HEK293 (cell line): ENCODE data around the gene ARSJ.
"Not testable (repeated sequence)": the region's sequence is repeated elsewhere in the genome, so short reads cannot be mapped to it uniquely, and the experiment has no call there.

Experiments
- CTCF ChIA-PET: fragments of 350-600 bp; formaldehyde crosslinking; extraction: SDS; loops from one replicate; lab custom pipeline; 2021; ENCODE audit warnings: antibody characterized with exemption; lab: Yijun Ruan, JAX
- POLR2A ChIA-PET: fragments of 300-600 bp; formaldehyde crosslinking; extraction: SDS; loops from one replicate; lab custom pipeline; 2020; ENCODE audit warnings: antibody characterized with exemption, inconsistent platforms; lab: Yijun Ruan, JAX
- H3K27ac ChIP-seq: fragments of 200-500 bp; sonication (Bioruptor generic); 2 replicates; pipeline ENCODE4 v1.5.1; 2014; ENCODE audit warnings: low read depth, low read length, control low read depth, inconsistent platforms; ENCODE audit errors: extremely low read depth
- H3K36me3 ChIP-seq, 2 experiments: fragments of 200-500 bp in 1 of 2; sonication (Bioruptor generic) in 1 of 2; 1 replicate in 1 of 2; 2 replicates in 1 of 2; pipeline ENCODE4 v1.5.1; 2014 to 2017; ENCODE audit warnings: inconsistent platforms in 2 of 2, low read length in 2 of 2; ENCODE audit not compliant: control insufficient read depth in 2 of 2, insufficient read depth in 1 of 2
- H3K4me1 ChIP-seq: fragments of 200-500 bp; sonication (Bioruptor generic); 2 replicates; pipeline ENCODE4 v1.5.1; 2014; ENCODE audit warnings: mild to moderate bottlenecking, low read length, inconsistent platforms; ENCODE audit not compliant: control insufficient read depth, insufficient read depth
- H3K4me3 ChIP-seq: 2 replicates; pipeline ENCODE4 v1.5.1; 2011; ENCODE audit warnings: low read depth, mild to moderate bottlenecking, control low read depth, low read length, moderate library complexity
- H3K9me3 ChIP-seq: fragments of 200-500 bp; sonication (Bioruptor generic); 2 replicates; pipeline ENCODE4 v1.5.1; 2014; ENCODE audit warnings: low read depth, low read length, inconsistent platforms; ENCODE audit not compliant: control insufficient read depth, insufficient read depth
- CTCF ChIP-seq: fragments of 450-650 bp; formaldehyde crosslinking; IDR thresholded peaks from 2 replicates; pipeline ENCODE4 v1.5.1; 2016; ENCODE audit warnings: missing biosample characterization, missing genetic modification characterization
- GLI2 ChIP-seq: fragments of 450-650 bp; formaldehyde crosslinking; IDR thresholded peaks from 2 replicates; pipeline ENCODE4; 2017; ENCODE audit warnings: missing biosample characterization, missing genetic modification characterization, low read depth, borderline replicate concordance
- KLF7 ChIP-seq: fragments of 450-650 bp; formaldehyde crosslinking; IDR thresholded peaks from 2 replicates; pipeline ENCODE4 v1.5.1; 2016; ENCODE audit warnings: missing biosample characterization, missing genetic modification characterization, borderline replicate concordance
- PRDM10 ChIP-seq: fragments of 450-650 bp; formaldehyde crosslinking; IDR thresholded peaks from 2 replicates; pipeline ENCODE4 v1.5.1; 2016; ENCODE audit warnings: missing biosample characterization, missing genetic modification characterization
- RBAK ChIP-seq: fragments of 450-650 bp; formaldehyde crosslinking; IDR thresholded peaks from 2 replicates; pipeline ENCODE4 v1.5.1; 2016; ENCODE audit warnings: missing biosample characterization, missing genetic modification characterization
- YY1 ChIP-seq: fragments of 450-650 bp; formaldehyde crosslinking; IDR thresholded peaks from 2 replicates; pipeline ENCODE4 v1.5.1; 2018; ENCODE audit warnings: missing biosample characterization, missing genetic modification characterization
- ZBTB7A ChIP-seq: fragments of 450-650 bp; formaldehyde crosslinking; IDR thresholded peaks from 2 replicates; pipeline ENCODE4 v1.5.1; 2016; ENCODE audit warnings: low read depth, missing biosample characterization, missing genetic modification characterization
- ZIC2 ChIP-seq: fragments of 450-650 bp; formaldehyde crosslinking; IDR thresholded peaks from 2 replicates; pipeline ENCODE4 v1.5.1; 2016; ENCODE audit warnings: missing biosample characterization, missing genetic modification characterization
- ZNF121 ChIP-seq: fragments of 450-650 bp; formaldehyde crosslinking; IDR thresholded peaks from 2 replicates; pipeline ENCODE4 v1.5.1; 2016; ENCODE audit warnings: missing biosample characterization, missing genetic modification characterization
- ZNF140 ChIP-seq: fragments of 450-650 bp; formaldehyde crosslinking; IDR thresholded peaks from 2 replicates; pipeline ENCODE4 v1.5.1; 2016; ENCODE audit warnings: missing biosample characterization, missing genetic modification characterization
- ZNF146 ChIP-seq: fragments of 450-650 bp; formaldehyde crosslinking; IDR thresholded peaks from 2 replicates; pipeline ENCODE4 v1.5.1; 2016; ENCODE audit warnings: missing biosample characterization, missing genetic modification characterization
- ZNF157 ChIP-seq: fragments of 450-650 bp; formaldehyde crosslinking; IDR thresholded peaks from 2 replicates; pipeline ENCODE4 v1.5.1; 2016; ENCODE audit warnings: missing biosample characterization, missing genetic modification characterization
- ZNF184 ChIP-seq: fragments of 450-650 bp; IDR thresholded peaks from 2 replicates; pipeline ENCODE4 v1.5.1; 2018; ENCODE audit warnings: missing biosample characterization, mild to moderate bottlenecking, missing genetic modification characterization
- ZNF202 ChIP-seq: fragments of 450-650 bp; formaldehyde crosslinking; IDR thresholded peaks from 2 replicates; pipeline ENCODE4 v1.5.1; 2016; ENCODE audit warnings: missing biosample characterization, missing genetic modification characterization, borderline replicate concordance
- ZNF37A ChIP-seq: fragments of 450-650 bp; IDR thresholded peaks from 2 replicates; pipeline ENCODE4 v1.5.1; 2018; ENCODE audit warnings: missing biosample characterization, missing genetic modification characterization
- ZNF513 ChIP-seq: fragments of 450-650 bp; IDR thresholded peaks from 2 replicates; pipeline ENCODE4 v1.5.1; 2018; ENCODE audit warnings: missing biosample characterization, missing genetic modification characterization
- ZNF529 ChIP-seq: fragments of 450-650 bp; formaldehyde crosslinking; IDR thresholded peaks from 2 replicates; pipeline ENCODE4 v1.5.1; 2017; ENCODE audit warnings: missing genetic modification characterization, missing biosample characterization; ENCODE audit not compliant: insufficient replicate concordance
- ZNF549 ChIP-seq: fragments of 450-650 bp; IDR thresholded peaks from 2 replicates; pipeline ENCODE4 v1.5.1; 2018; ENCODE audit warnings: missing biosample characterization, missing genetic modification characterization, mild to moderate bottlenecking, inconsistent platforms, moderate library complexity
- ZNF555 ChIP-seq: fragments of 450-650 bp; formaldehyde crosslinking; conservative IDR thresholded peaks from 2 replicates; pipeline ENCODE4 v1.5.1; 2017; ENCODE audit warnings: missing biosample characterization, mild to moderate bottlenecking, missing genetic modification characterization, inconsistent platforms
- ZNF585B ChIP-seq: fragments of 450-650 bp; formaldehyde crosslinking; IDR thresholded peaks from 2 replicates; pipeline ENCODE4 v1.5.1; 2016; ENCODE audit warnings: missing biosample characterization, missing genetic modification characterization
- ZNF623 ChIP-seq: fragments of 450-650 bp; formaldehyde crosslinking; IDR thresholded peaks from 2 replicates; pipeline ENCODE4 v1.5.1; 2016; ENCODE audit warnings: missing biosample characterization, missing genetic modification characterization
- ZNF76 ChIP-seq: fragments of 450-650 bp; formaldehyde crosslinking; IDR thresholded peaks from 2 replicates; pipeline ENCODE4; 2016; ENCODE audit warnings: low read depth, missing biosample characterization, missing genetic modification characterization, borderline replicate concordance
- ZNF768 ChIP-seq: fragments of 450-650 bp; formaldehyde crosslinking; IDR thresholded peaks from 2 replicates; pipeline ENCODE4 v1.5.1; 2018; ENCODE audit warnings: missing biosample characterization, mild to moderate bottlenecking, missing genetic modification characterization
- ZNF830 ChIP-seq: fragments of 450-650 bp; IDR thresholded peaks from 2 replicates; pipeline ENCODE4 v1.5.0; 2018; ENCODE audit warnings: missing biosample characterization, missing genetic modification characterization, low read depth, mild to moderate bottlenecking, moderate library complexity

ARSJ gene

GRCh38 chr4:114005569-114006442, 26.4 kb upstream of the ARSJ start:
- Histone ChIP-seq H3K9me3 (no peaks in the 10 kb centered on the region), H3K27ac (no peak overlapping the region), H3K4me1 (no peaks in the 10 kb centered on the region), H3K36me3 (no peaks in the 10 kb centered on the region), H3K4me3 (no peak overlapping the region)
- no peak for TF ChIP-seq ZNF202
- TF ChIP-seq ZNF140 (tag by site-specific recombination): no peak
- TF ChIP-seq ZNF157 (tag by site-specific recombination): no peak
- TF ChIP-seq KLF7 (tag by site-specific recombination): no peak
- no peak for TF ChIP-seq ZNF585B (tag by site-specific recombination)
- no peak for TF ChIP-seq ZIC2
- no peak for TF ChIP-seq ZNF529 (tag by site-specific recombination)
- no peak for TF ChIP-seq GLI2 (tag by site-specific recombination)
- TF ChIP-seq ZNF830 (tag by site-specific recombination): no peak
- TF ChIP-seq ZNF146: no peak
- no peak for TF ChIP-seq ZBTB7A (tag by site-specific recombination)
- no peak for TF ChIP-seq ZNF76 (tag by site-specific recombination)
- CTCF ChIA-PET: interaction anchor here (0.7 kb wide), 1 partner anchor 1228 kb away, joined by 3 read pairs; no protein-coding TSS in a partner anchor
- POLR2A ChIA-PET: no interaction called here

- H3K4me3 ChIP-seq, POLR2A ChIA-PET, H3K27ac ChIP-seq, H3K4me1 ChIP-seq, H3K36me3 ChIP-seq, H3K9me3 ChIP-seq, CTCF ChIA-PET: not testable (repeated sequence)
These were observed 25.2 kb upstream of the ARSJ start for GRCh38 chr4:114004483-114005226.

GRCh38 chr4:113998531-113998930, 19.1 kb upstream of the ARSJ start:
- Histone ChIP-seq H3K4me3 (no peak overlapping the region), H3K27ac (no peak overlapping the region), H3K36me3 (no peaks in the 10 kb centered on the region), H3K4me1 (no peaks in the 10 kb centered on the region), H3K9me3 (no peaks in the 10 kb centered on the region)
- POLR2A ChIA-PET: no interaction called here
- CTCF ChIA-PET: interaction anchor here (0.7 kb wide), 1 partner anchor 179 kb away, joined by 3 read pairs; no protein-coding TSS in a partner anchor
- TF ChIP-seq YY1: no peak
- TF ChIP-seq ZNF184 (tag by site-specific recombination): no peak
- no peak for TF ChIP-seq ZNF623
- no peak for TF ChIP-seq ZNF549 (tag by site-specific recombination)
- TF ChIP-seq ZNF37A (tag by site-specific recombination): no peak
- no peak for TF ChIP-seq RBAK (tag by site-specific recombination)
- TF ChIP-seq ZNF513 (tag by site-specific recombination): no peak
- no peak for TF ChIP-seq CTCF (tag by site-specific recombination)
- TF ChIP-seq ZNF768 (tag by site-specific recombination): no peak
- TF ChIP-seq ZNF555: no peak
- TF ChIP-seq ZNF121: no peak
- TF ChIP-seq PRDM10 (tag by site-specific recombination): no peak
